ENCODE results near the gene APOO. TPM values are rescaled to one million over a fixed set of nuclear protein-coding genes. Genes with fewer than 3 reads are reported as not detected.
A peak's percentile ranks its signal among the peaks of the same experiment; 100 is the strongest.

The APOO gene
- total RNA-seq, 1 experiment from 2014 or later: 95.3 TPM

- peak overlapping the region in 2 of 3 experiments; percentile 9 to 70; a peak in 1 of 7 replicates for H3K27ac Mint-ChIP-seq
Observed at GRCh38 chrX:23851544-23851943, 56.2 kb downstream of the APOO start.

More at GRCh38 chrX:23851544-23851943, 56.2 kb downstream of the APOO start:
- Mint-ChIP-seq H3K27me3 (ENCODE audit: low read depth) (no peaks in the 10 kb centered on the region), H3K36me3 (ENCODE audit: insufficient read depth in 1 of 3, low read depth in 3 of 3) (peaks cover 4 to 22% (median 19%) of the 10 kb centered on the region in 3 experiments; a peak in 5 of 7 replicates), H3K9me3 (no peaks in the 10 kb centered on the region), H3K4me3 (no peak overlapping the region), H3K4me1 (no peaks in the 10 kb centered on the region)
- no peak overlapping the region for H3K4ac ChIP-seq (ENCODE audit: low read depth, low read length)
- no peaks in the 10 kb centered on the region for H3K9me3 ChIP-seq (ENCODE audit: control insufficient read depth, low read depth, low read length)
- H3T11ph ChIP-seq (ENCODE audit: low read length): no peak overlapping the region
- no peaks in the 10 kb centered on the region for H3K27me3 ChIP-seq (ENCODE audit: insufficient read depth, low read length)
- no peaks in the 10 kb centered on the region for H3K79me1 ChIP-seq (ENCODE audit: insufficient read depth, low read depth, low read length, poor library complexity, severe bottlenecking)
- no peak overlapping the region for H3K14ac ChIP-seq (ENCODE audit: insufficient read depth, low read length)
- no peak overlapping the region for H2AK5ac ChIP-seq (ENCODE audit: insufficient read length, low read length)
- no peak overlapping the region for H4K91ac ChIP-seq (ENCODE audit: insufficient read length, low read depth, low read length)
- no peaks in the 10 kb centered on the region for H4K20me1 ChIP-seq (ENCODE audit: control insufficient read depth, insufficient read depth, insufficient read length)
- H2BK5ac ChIP-seq (ENCODE audit: insufficient read length, low read length): no peak overlapping the region
- no peak overlapping the region for H4K5ac ChIP-seq (ENCODE audit: insufficient read length, low read depth, low read length)
- TF ChIP-seq CTCF (conservative IDR thresholded peaks at IDR 0.05): no peak
- no peak overlapping the region for H3K27ac ChIP-seq (ENCODE audit: insufficient read length, low read depth, low read length)
- no CpG with 5 or more reads among the region's 2 CpGs for WGBS (ENCODE audit: extremely low coverage, insufficient read length, low lambda C conversion rate)
- no peak overlapping the region for H2BK120ac ChIP-seq (ENCODE audit: low read depth, low read length, poor library complexity, severe bottlenecking)
- H3K4me1 ChIP-seq (ENCODE audit: insufficient read depth, low read length): no peaks in the 10 kb centered on the region
- no peak overlapping the region for H2AFZ ChIP-seq (ENCODE audit: low read length)
- no peak overlapping the region for H3K18ac ChIP-seq (ENCODE audit: insufficient read length, low read depth, low read length)
- H3K56ac ChIP-seq (ENCODE audit: insufficient read length, low read depth, low read length): no peak overlapping the region
- H3K23me2 ChIP-seq (ENCODE audit: insufficient read length, low read depth, low read length, poor library complexity, severe bottlenecking): no peaks in the 10 kb centered on the region
- H2BK20ac ChIP-seq (ENCODE audit: low read depth, low read length, poor library complexity, severe bottlenecking): no peak overlapping the region
- DNase-seq: no peak
- no peak overlapping the region for H3K9ac ChIP-seq (ENCODE audit: extremely low read depth, insufficient read length, low read length)
- no peak overlapping the region for H2BK12ac ChIP-seq (ENCODE audit: insufficient read length, low read depth, low read length)
- no peak overlapping the region for H3K4me2 ChIP-seq (ENCODE audit: insufficient read depth, insufficient read length, low read length)
- no peak overlapping the region for H3K23ac ChIP-seq (ENCODE audit: insufficient read length, low read depth, low read length)
- no peak overlapping the region for H4K8ac ChIP-seq (replicated peaks; ENCODE audit: insufficient read length, low read depth, low read length)
- no peak overlapping the region for H2BK15ac ChIP-seq (ENCODE audit: low read depth, low read length)
- H3K79me2 ChIP-seq (ENCODE audit: insufficient read depth, low read length): no peaks in the 10 kb centered on the region

Measured in H9 (cell line).